Measurements from ENCODE around the gene IL4I1.

DNA sequence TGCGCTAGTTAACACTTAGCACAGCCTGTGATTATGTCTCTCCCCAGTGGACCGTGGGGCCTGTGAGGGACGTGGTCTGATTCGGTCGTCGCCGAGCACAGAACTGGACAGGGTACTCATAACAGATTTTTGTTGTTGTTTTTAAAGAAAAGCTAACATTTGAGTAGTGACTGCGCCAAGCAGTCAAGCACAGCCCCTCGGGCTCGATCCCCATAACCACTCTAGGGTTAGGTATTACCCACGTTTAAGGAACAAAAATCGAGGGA is 46.5 kb downstream of the IL4I1 start:
- TF ChIP-seq, protein P1, sequence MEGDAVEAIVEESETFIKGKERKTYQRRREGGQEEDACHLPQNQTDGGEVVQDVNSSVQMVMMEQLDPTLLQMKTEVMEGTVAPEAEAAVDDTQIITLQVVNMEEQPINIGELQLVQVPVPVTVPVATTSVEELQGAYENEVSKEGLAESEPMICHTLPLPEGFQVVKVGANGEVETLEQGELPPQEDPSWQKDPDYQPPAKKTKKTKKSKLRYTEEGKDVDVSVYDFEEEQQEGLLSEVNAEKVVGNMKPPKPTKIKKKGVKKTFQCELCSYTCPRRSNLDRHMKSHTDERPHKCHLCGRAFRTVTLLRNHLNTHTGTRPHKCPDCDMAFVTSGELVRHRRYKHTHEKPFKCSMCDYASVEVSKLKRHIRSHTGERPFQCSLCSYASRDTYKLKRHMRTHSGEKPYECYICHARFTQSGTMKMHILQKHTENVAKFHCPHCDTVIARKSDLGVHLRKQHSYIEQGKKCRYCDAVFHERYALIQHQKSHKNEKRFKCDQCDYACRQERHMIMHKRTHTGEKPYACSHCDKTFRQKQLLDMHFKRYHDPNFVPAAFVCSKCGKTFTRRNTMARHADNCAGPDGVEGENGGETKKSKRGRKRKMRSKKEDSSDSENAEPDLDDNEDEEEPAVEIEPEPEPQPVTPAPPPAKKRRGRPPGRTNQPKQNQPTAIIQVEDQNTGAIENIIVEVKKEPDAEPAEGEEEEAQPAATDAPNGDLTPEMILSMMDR (IDR thresholded peaks at IDR 0.05; ENCODE audit: low read depth, low read length, missing input control) = no peak
- TF ChIP-seq SP1 (IDR thresholded peaks at IDR 0.05) (no peak), HNF4A (conservative IDR thresholded peaks at IDR 0.05) (no peak), RXRA (IDR thresholded peaks at IDR 0.05) (no peak), FOXA2 (IDR thresholded peaks at IDR 0.05) (no peak), JUND (IDR thresholded peaks at IDR 0.05) (no peak), TAF1 (conservative IDR thresholded peaks at IDR 0.05) (no peak), FOXA1 (IDR thresholded peaks at IDR 0.05) (no peak)
- TF ChIP-seq, protein P2, sequence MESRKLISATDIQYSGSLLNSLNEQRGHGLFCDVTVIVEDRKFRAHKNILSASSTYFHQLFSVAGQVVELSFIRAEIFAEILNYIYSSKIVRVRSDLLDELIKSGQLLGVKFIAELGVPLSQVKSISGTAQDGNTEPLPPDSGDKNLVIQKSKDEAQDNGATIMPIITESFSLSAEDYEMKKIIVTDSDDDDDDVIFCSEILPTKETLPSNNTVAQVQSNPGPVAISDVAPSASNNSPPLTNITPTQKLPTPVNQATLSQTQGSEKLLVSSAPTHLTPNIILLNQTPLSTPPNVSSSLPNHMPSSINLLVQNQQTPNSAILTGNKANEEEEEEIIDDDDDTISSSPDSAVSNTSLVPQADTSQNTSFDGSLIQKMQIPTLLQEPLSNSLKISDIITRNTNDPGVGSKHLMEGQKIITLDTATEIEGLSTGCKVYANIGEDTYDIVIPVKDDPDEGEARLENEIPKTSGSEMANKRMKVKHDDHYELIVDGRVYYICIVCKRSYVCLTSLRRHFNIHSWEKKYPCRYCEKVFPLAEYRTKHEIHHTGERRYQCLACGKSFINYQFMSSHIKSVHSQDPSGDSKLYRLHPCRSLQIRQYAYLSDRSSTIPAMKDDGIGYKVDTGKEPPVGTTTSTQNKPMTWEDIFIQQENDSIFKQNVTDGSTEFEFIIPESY (IDR thresholded peaks at IDR 0.05) = no peak
- TF ChIP-seq, protein P3, sequence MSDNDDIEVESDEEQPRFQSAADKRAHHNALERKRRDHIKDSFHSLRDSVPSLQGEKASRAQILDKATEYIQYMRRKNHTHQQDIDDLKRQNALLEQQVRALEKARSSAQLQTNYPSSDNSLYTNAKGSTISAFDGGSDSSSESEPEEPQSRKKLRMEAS (IDR thresholded peaks at IDR 0.05) = no peak

Data from liver (tissue), 3 donors.